ENCODE results near the gene APAF1.
"Not testable (repeated sequence)": the region's sequence is repeated elsewhere in the genome, so short reads cannot be mapped to it uniquely, and the experiment has no call there.

APAF1 gene, protein sequence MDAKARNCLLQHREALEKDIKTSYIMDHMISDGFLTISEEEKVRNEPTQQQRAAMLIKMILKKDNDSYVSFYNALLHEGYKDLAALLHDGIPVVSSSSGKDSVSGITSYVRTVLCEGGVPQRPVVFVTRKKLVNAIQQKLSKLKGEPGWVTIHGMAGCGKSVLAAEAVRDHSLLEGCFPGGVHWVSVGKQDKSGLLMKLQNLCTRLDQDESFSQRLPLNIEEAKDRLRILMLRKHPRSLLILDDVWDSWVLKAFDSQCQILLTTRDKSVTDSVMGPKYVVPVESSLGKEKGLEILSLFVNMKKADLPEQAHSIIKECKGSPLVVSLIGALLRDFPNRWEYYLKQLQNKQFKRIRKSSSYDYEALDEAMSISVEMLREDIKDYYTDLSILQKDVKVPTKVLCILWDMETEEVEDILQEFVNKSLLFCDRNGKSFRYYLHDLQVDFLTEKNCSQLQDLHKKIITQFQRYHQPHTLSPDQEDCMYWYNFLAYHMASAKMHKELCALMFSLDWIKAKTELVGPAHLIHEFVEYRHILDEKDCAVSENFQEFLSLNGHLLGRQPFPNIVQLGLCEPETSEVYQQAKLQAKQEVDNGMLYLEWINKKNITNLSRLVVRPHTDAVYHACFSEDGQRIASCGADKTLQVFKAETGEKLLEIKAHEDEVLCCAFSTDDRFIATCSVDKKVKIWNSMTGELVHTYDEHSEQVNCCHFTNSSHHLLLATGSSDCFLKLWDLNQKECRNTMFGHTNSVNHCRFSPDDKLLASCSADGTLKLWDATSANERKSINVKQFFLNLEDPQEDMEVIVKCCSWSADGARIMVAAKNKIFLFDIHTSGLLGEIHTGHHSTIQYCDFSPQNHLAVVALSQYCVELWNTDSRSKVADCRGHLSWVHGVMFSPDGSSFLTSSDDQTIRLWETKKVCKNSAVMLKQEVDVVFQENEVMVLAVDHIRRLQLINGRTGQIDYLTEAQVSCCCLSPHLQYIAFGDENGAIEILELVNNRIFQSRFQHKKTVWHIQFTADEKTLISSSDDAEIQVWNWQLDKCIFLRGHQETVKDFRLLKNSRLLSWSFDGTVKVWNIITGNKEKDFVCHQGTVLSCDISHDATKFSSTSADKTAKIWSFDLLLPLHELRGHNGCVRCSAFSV (N-terminal part only)
- total RNA-seq: 20.7 to 68.4 reads per million in 2 experiments

DNA sequence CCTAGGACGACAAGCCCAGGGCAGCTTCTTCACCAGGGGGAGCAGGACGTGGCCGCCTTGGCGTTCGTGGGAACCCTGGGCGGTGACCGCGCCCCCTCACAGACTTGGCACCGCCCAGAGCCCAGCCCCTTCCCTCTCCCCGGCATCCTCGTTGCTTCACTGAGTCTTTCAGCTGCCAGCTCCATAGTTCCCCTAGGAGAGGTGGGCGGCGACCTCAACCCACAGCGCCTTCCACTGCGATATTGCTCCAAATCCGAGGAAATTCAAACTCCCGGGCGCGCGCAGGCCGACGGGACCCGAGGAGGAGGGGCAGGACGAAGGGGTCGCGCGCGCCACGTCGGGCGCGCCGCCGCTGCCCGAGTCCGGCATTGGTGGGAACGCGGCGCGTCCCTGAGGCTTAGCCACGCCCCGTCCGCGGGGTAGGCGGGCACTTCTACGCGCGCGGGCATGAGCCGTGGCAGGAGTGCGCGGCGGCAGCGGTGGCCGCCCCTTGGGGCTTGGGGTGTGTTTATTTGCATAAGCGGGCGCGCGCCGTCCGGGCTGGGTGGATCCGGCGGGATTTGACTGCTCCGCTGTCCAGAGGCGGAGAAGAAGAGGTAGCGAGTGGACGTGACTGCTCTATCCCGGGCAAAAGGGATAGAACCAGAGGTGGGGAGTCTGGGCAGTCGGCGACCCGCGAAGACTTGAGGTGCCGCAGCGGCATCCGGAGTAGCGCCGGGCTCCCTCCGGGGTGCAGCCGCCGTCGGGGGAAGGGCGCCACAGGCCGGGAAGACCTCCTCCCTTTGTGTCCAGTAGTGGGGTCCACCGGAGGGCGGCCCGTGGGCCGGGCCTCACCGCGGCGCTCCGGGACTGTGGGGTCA, at the start of gene APAF1, which contains the start of gene IKBIP:
Gene APAF1, plus strand, starts transcription at position 579 of the 860 bp plus-strand sequence. CDS start 3,070 bp downstream, outside the sequence.
Gene IKBIP, minus strand, starts transcription at position 77 of the 860 bp plus-strand sequence. CDS start 87 bp downstream, outside the sequence.
- peak; percentile 94 for DNase-seq (ENCODE audit: low read depth)

DNA sequence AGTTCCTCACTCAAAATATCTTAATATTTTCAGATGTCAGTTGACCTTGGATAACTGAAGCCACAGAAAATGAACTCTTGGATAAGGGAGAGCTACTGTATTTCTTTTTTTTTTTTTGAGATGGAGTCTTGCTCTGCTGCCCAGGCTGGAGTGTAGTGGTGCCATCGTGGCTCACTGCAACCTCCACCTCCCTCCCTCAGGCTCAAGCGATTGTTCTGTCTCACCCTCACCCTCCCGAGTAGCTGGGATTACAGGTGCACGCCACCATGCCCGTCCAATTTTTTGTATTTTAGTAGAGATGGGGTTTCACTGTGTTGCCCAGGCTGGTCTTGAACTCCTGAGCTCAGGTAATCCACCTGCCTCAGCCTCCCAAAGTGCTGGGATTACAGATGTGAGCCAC, 47.8 kb upstream of the APAF1 start:
- DNase-seq (ENCODE audit: low read depth): not testable (repeated sequence)

DNA sequence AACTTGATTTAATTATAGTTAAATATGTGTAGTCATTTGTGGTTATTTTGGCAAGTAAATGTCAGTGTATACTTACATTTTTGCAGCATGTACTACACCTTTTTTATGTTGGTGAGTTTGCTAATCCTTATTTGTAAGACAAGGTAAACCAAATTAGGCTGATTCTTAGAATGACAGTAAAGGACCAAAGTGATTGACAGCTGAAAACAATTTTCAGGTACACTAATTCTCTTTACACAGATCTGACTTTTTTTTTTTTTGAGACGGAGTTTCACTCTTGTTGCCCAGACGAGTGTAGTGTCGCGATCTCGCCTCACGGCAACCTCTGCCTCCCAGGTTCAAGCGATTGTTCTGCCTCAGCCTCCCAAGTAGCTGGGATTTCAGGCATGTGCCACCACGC, 43.2 kb upstream of the APAF1 start:
- DNase-seq (ENCODE audit: low read depth): no peak

DNA sequence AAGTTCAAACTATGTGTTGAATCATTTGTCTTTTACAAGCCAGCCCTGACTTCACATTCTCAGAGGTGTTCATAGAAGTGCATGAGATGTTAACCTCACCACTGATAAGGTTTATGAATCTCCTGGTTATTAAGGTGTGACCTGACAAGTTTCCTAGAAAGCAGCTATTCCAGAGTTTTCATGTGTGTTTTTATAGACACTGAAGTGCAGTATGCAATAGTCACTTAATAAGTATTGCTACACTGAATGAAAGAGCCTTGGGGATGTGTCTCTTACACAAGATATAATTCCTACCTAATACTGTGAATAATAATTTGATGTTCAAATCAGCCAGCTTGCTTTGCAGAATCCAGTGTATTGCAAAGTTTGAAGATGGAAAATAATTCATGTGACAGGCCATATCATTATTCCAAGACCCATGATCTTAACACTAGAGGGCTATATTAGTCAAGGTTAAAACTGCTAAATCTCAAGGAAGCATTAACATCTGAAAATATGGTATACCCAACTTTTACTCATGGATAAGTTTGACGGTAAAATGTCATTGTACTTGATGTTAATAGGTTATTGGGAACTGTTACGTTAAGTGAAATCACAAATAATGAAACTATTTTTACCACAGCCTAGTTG, 38.6 kb upstream of the APAF1 start:
- DNase-seq (ENCODE audit: low read depth): no peak

DNA sequence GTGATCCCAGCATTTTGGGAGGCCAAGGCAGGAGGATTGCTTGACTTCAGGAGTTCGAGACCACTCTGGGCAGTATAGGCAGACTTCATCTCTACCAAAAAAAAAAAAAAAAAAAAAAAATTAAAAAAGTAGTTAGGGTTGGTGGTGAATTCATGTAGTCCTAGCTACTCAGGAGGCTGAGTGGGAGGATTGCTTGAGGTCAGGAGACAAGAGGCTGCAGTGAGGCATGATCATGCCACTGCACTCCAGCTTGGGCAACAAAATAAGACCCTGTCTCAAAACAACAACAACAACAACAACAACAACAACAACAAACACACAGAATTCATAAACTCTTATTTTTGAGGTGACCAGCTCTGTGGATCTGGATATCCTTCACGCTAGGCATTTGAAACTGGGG, 34.5 kb upstream of the APAF1 start:
- no peak for DNase-seq (ENCODE audit: low read depth)

DNA sequence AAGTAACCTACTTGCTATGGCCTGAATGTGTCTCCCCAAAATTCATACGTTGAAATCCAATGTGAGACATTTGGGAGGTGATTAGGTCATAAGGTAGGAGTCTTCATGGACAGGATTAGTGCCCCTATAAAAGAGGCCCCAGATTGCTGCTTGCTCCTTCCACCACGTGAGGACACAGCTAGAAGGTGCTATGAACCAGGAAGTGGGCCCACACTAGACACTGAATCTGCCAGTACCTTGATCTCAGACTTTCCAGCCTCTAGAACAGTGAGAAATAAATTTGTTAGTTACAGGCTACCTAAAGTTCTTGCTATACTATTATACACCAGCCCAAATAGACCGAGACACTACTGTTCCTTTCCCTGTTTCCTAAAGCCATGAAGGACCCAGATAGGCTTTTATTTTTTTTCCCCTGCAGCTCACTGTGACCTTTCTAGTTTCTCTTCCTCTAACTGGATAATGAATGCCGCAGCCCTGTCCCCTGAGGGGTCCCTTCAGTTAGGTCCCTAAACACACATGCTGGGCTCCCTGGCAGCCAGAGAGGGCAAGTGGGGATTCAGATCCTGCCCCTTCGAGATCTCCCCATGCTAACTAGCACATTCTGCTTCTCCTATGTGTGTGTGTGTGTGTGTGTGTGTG, 32.3 kb upstream of the APAF1 start:
- DNase-seq (ENCODE audit: low read depth): no peak

DNA sequence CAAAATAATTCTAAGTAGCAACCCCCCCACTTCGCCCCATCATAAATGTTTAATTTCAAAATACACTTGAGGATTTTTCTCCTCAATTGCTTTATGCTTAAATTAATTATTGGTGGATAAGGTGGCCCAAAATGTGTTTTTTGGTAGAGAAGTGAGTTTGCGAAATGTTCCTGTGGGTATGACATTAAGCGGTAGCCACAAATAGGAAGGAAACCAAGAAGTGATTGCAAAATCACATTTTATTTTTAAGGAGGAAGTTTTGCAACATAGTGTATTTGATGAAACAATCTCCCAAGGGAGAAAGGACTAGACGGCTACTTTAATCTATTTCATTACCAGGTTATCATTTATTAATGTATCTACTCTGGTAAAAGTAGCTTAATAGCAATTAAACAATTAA, 26.1 kb upstream of the APAF1 start:
- DNase-seq (ENCODE audit: low read depth): no peak

DNA sequence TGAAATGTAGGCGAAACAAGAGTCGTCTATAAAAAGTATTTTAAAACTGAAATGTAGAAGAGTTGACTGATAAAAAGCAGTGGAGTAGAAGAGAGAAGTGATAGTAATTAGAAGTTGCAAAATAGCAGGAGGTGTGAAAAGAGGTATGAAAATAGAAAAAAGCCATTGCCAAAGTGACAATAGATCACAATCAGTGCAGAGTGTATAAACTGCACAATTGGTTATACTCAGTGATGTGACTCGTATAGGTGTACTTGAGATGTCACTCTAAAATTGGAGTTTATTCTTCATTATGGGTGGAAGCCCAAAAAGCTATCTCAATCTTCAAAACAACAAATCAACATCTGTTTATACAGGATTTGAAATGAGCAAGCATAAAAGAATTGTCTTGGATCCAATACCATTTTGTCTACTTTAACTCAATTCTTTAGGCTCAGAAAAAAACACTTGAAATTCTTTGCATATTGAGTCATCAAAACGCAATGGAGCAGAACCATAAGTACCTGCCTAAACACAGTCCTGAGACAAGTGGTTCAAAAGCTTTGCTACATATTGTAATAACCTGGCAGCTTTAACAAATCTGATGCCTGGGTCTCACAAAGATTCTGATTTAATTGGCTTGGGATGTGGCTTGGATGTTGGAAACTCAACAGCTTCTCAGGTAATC, 9.3 kb upstream of the APAF1 start:
- no peak for DNase-seq (ENCODE audit: low read depth)

DNA sequence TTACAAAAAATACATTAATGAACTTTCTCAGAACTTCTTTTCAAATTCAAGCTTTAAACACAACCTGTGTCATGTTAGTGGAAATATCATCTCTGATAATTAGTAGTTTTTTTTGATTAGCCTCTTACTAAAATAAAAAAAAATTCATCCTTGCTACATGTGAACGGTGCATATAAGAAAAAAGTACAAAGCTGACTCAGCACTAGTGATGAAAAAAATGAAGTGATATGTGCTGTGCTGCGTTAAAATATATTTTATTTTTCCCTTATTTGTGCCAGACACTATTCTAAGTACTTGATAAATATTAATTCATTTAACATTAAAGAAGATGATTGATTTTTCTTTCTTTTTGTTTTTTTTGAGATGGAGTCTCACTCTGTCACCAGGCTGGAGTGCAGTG, 8.0 kb upstream of the APAF1 start:
- no peak for DNase-seq (ENCODE audit: low read depth)

DNA sequence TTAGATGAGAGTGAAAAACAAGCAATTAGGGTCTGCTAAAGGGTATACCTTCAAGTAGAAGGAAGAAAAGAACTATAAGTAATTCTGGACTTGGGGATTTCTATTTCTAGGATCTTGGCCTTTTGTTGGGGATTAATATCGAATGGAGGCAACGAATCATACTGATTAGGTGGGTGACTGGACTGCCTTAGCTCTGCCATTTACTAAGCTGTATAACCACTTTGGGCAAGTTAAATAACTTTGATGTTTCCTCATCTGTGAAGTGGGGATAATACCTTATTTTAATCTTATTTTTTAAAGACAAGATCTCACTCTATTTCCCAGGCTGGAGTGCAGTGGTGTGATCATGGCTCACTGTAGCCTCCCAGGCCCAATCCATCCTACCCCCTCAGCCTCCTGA, 7.1 kb upstream of the APAF1 start:
- no peak for DNase-seq (ENCODE audit: low read depth)

DNA sequence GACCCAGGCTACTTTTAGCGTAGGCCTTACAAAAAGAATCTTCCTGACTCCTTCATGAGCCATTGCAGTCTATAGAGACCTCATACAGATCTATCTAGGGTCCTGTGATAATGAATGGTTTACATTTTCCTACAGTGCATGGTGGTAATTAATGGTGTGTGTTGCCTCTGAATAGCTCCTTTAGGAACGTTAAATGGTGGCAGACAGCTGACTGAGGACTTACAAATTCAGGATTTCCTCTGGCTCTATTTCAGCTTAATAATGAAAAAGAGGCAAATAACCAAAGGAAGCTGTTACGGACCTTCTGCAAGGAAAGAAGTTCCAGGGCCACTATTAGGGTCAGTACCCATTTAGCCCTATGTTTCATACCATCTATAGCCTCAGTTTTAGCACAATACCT, 5.6 kb upstream of the APAF1 start:
- no peak for DNase-seq (ENCODE audit: low read depth)

DNA sequence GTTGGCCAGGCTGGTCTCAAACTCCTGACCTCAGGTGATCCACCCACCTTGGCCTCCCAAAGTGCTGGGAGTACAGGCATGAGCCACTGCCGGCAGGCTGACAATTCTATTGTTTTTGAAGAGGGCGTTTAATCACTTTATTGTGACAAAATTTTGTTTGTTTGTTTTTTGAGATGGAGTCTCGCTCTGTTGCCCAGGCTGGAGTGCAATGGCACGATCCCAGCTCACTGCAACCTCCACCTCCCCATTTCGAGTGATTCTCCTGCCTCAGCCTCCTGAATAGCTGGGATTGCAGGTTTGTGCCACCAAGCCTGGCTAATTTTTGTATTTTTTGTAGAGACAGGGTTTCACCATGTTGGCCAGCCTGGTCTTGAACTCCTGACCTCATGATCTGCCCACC, 2.3 kb upstream of the APAF1 start:
- DNase-seq (ENCODE audit: low read depth): not testable (repeated sequence)

DNA sequence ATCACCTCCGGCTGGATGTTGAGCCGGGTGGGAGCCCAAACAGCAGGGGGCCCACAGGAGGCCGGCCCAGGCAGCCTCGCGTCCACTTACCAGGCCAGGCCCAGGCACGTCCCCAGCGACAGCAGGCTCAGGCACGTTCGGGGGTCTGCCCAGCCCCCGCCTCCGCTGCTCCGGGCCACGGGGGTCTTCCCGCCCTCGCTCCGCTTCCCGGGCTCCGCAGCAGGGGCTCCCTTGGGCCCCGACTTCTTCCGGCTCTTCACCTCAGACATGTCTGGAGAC, 718 bp upstream of the APAF1 start:
- no peak for DNase-seq (ENCODE audit: low read depth)

DNA sequence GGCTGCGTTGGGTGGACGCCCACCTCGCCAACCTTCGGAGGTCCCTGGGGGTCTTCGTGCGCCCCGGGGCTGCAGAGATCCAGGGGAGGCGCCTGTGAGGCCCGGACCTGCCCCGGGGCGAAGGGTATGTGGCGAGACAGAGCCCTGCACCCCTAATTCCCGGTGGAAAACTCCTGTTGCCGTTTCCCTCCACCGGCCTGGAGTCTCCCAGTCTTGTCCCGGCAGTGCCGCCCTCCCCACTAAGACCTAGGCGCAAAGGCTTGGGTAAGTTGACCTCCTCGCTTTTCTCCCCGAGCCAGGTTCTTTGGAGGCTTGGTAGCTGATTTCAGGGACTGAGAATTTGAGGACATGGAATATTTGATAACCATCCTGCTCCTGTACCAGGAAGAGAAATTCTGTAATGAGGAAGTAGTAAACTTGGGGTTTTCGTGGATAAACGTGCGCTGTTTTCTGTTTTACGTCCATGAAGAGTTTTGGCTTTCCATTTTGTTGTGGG, 530 bp downstream of the APAF1 start:
- no peak for DNase-seq (ENCODE audit: low read depth)

DNA sequence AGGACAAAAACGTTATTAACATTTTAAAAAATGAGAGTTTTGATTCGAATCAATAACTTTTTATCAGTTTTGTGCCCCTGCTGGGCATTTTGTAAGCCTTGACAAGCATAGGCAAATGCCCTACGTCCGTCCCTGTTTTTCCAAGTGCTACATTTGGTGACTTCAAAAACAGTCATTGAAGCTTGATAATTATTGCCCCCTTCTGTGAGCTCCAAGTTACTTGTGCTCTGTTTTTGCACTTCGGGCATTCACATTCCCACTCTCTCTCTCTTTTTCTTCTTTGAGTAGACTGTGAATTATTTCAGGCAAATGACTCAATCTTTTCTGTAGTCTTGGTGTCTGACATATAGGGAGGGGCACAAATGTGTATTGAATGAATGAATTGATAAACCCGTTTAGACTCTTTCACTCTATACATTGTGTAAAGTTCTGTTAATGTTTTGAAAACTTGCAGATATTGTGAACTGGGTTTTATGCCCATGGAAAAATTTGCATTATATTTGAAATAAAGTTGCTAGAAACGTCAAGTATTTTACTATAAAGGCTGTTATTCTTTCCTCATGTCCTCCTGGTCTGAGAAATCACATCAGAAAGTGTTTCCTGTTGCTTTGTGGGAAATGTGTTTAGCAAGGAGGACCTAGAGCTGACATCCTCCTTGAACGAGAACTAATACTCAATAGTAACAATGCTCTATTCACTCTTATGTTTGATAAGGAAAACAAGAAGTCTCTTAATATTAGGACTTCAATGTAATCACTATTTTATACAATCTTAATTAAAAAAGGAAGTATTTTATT, 1.4 kb downstream of the APAF1 start:
- DNase-seq (ENCODE audit: low read depth): no peak

DNA sequence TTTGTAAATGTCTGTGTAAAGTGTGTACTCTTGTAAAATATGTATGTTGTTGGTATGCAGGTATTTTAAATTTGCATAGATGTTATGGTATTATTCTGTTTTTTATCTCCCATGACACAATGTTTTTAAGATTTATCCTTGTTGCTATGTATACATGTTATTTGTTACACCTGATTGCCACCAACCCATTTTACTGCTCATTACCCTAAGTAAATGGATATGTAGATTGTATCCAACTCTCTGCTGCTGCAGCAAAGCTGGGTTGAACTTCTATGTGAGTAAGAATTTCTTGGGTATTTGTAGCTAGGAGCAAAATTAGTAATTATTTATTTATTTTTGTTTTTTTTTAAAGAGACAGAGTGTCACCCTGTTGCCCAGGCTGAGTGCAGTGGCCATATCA, 6.2 kb downstream of the APAF1 start:
- DNase-seq (ENCODE audit: low read depth): no peak

DNA sequence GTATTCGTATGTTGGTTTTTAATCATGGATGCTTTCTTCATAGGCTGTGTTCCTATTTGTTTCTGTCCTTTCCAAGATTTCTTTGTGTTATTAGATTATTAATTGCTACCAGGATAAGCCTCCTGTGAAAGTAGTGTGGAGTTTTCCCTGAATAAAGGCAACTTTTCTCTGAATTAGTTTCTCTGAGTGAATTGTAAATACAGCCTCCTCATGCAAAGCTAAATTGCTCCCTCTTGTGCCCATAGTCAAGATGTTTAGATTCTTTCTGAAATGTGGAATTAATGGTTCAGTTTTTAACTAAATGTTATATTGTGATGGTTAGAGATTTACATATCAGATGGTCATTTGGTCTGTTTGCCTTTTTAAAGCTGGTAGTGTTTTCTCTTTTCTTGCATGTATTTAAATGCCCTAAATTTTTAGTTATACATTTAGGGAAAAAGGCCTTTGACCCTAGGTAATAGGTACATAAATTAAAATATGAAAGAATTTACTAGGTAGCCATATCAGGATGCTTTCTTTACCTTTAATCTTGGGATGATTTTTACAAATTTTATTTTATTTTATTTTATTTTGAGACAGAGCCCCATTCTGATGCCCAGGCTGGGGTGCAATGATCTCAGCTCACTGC, 8.9 kb downstream of the APAF1 start:
- DNase-seq (ENCODE audit: low read depth): no peak

DNA sequence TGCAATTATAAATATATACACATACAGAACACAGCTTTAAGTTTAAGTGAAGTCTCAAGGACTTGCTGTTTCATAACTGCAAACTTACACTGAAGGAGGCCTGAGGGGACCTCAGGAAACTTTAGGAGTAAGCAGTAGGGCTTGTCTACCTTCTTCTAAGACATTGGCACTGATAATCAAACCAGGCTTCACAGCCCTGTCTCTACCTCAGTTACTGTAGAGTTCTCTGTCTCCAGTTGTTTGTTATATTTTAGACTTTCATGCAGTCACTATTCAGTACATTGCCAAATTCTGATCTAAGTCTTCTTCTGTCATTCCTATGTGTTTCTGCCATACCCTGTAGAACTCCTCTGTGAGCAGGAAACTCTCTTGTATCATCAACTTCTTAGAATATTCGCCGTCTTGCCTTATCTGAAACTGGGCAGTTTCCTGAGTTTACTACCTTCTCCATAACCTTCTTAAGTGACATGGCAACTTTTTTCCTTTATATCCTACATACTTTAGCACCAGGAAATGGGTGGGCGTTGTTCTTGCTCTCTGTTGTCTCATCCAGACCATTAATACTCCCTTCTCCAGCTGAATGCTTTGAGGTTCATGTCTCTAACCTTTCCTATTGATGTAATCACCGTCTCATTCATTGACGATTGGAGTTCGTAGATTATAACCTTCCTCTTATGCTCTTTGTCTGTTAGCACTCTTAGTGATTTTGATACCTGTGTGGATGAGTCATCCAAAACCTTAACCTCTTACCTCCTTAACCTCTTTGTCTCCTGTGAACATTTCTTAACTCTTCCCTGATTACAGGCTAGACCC, 11.4 kb downstream of the APAF1 start:
- no peak for DNase-seq (ENCODE audit: low read depth)
